ENCODE results near the gene WDR70.
"Not testable (repeated sequence)": the region's sequence is repeated elsewhere in the genome, so short reads cannot be mapped to it uniquely, and the experiment has no call there.

Gene WDR70

GRCh38 chr5:37517686-37518085, 138.6 kb downstream of the WDR70 start:
- DNase-seq (ENCODE audit: low spot score) = no peak

GRCh38 chr5:37518356-37518755, 139.2 kb downstream of the WDR70 start:
- not testable (repeated sequence) for DNase-seq (ENCODE audit: low spot score)

GRCh38 chr5:37519304-37519703, 140.2 kb downstream of the WDR70 start:
- no peak for DNase-seq (ENCODE audit: low spot score)

- no peak for DNase-seq (ENCODE audit: low spot score)
Measured at GRCh38 chr5:37519807-37520206, 140.7 kb downstream of the WDR70 start.

GRCh38 chr5:37520811-37521210, 141.7 kb downstream of the WDR70 start:
- DNase-seq (ENCODE audit: low spot score) = no peak

- DNase-seq (ENCODE audit: low spot score) = no peak
Measured at GRCh38 chr5:37532976-37533740, 154.0 kb downstream of the WDR70 start.

- no peak for DNase-seq (ENCODE audit: low spot score)
Measured at GRCh38 chr5:37533851-37534250, 154.7 kb downstream of the WDR70 start.

GRCh38 chr5:37539459-37539858, 160.3 kb downstream of the WDR70 start:
- no peak for DNase-seq (ENCODE audit: low spot score)

GRCh38 chr5:37543216-37543615, 164.1 kb downstream of the WDR70 start:
- no peak for DNase-seq (ENCODE audit: low spot score)

- no peak for DNase-seq (ENCODE audit: low spot score)
Measured at GRCh38 chr5:37549411-37549810, 170.3 kb downstream of the WDR70 start.

- DNase-seq (ENCODE audit: low spot score) = no peak
Measured at GRCh38 chr5:37552161-37552560, 173.0 kb downstream of the WDR70 start.

- no peak for DNase-seq (ENCODE audit: low spot score)
Measured at GRCh38 chr5:37552770-37553719, 173.9 kb downstream of the WDR70 start.

GRCh38 chr5:37553720-37554404, 174.7 kb downstream of the WDR70 start:
- DNase-seq (ENCODE audit: low spot score) = no peak

GRCh38 chr5:37554405-37554739, 175.3 kb downstream of the WDR70 start:
- DNase-seq (ENCODE audit: low spot score) = no peak

GRCh38 chr5:37554938-37555337, 175.8 kb downstream of the WDR70 start:
- DNase-seq (ENCODE audit: low spot score) = no peak

- DNase-seq (ENCODE audit: low spot score) = no peak
Measured at GRCh38 chr5:37557734-37558293, 178.7 kb downstream of the WDR70 start.

- no peak for DNase-seq (ENCODE audit: low spot score)
Measured at GRCh38 chr5:37565062-37565670, 186.0 kb downstream of the WDR70 start.

- no peak for DNase-seq (ENCODE audit: low spot score)
Measured at GRCh38 chr5:37567566-37567965, 188.4 kb downstream of the WDR70 start.

GRCh38 chr5:37568018-37568753, 189.1 kb downstream of the WDR70 start:
- no peak for DNase-seq (ENCODE audit: low spot score)

- DNase-seq (ENCODE audit: low spot score) = no peak
Measured at GRCh38 chr5:37568893-37569292, 189.8 kb downstream of the WDR70 start.

- no peak for DNase-seq (ENCODE audit: low spot score)
Measured at GRCh38 chr5:37569466-37569865, 190.3 kb downstream of the WDR70 start.
